Natural killer cell (primary cell): ENCODE data around the gene ULK4. TPM values are rescaled to one million over a fixed set of nuclear protein-coding genes. Genes with fewer than 3 reads are reported as not detected.

Experiments
- ATAC-seq, 3 donors: fragments of 150-1000 bp in 2 of 3; fragments of 200-7000 bp in 1 of 3; cut with Tn5 transposase; 1 replicate in 1 of 3; 2 replicates in 2 of 3; pipeline ENCODE4 v1.10.0; 2021; ENCODE audit warnings: mild to moderate bottlenecking in 2 of 3, moderate library complexity in 2 of 3
- DNase-seq, 2 donors: peaks; one replicate each; pipeline versions ENCODE4 v3.0.0 to v3.0.0-alpha.2; 2013 to 2021; ENCODE audit warnings: mixed read lengths in 1 of 2
- H3K27ac ChIP-seq: one replicate; pipeline ENCODE4 v1.5.1; 2013; ENCODE audit warnings: mild to moderate bottlenecking, low read length
- H3K27me3 ChIP-seq: one replicate; pipeline ENCODE4 v1.6.1; 2013; ENCODE audit warnings: low read length; ENCODE audit not compliant: control insufficient read depth, insufficient read depth
- H3K36me3 ChIP-seq: one replicate; pipeline ENCODE4 v1.6.1; 2013; ENCODE audit warnings: low read length; ENCODE audit not compliant: control insufficient read depth, insufficient read depth
- H3K4me1 ChIP-seq: one replicate; pipeline ENCODE4 v1.6.1; 2013; ENCODE audit warnings: low read length; ENCODE audit not compliant: control insufficient read depth, insufficient read depth
- H3K4me3 ChIP-seq: one replicate; pipeline ENCODE4 v1.5.1; 2013; ENCODE audit warnings: low read length
- H3K9me3 ChIP-seq: one replicate; pipeline ENCODE4 v1.6.1; 2013; ENCODE audit warnings: low read length; ENCODE audit not compliant: control insufficient read depth, insufficient read depth
- H3K27ac Mint-ChIP-seq, 2 donors: one replicate each; pipeline ENCODE4 v1.8.0; 2022; ENCODE audit warnings: mild to moderate bottlenecking in 2 of 2, mixed read lengths in 2 of 2, moderate library complexity in 1 of 2
- H3K27me3 Mint-ChIP-seq, 2 donors: one replicate each; pipeline ENCODE4 v1.8.0; 2022; ENCODE audit warnings: low read depth in 2 of 2, mixed read lengths in 2 of 2
- H3K36me3 Mint-ChIP-seq: one replicate; pipeline ENCODE4 v1.8.0; 2022; ENCODE audit warnings: mixed read lengths
- H3K4me1 Mint-ChIP-seq, 2 donors: one replicate each; pipeline ENCODE4 v1.8.0; 2022; ENCODE audit warnings: mixed read lengths in 2 of 2
- H3K4me3 Mint-ChIP-seq: one replicate; pipeline ENCODE4 v1.8.0; 2022; ENCODE audit warnings: mild to moderate bottlenecking, moderate library complexity, mixed read lengths
- H3K9me3 Mint-ChIP-seq, 2 donors: one replicate each; pipeline ENCODE4 v1.8.0; 2022; ENCODE audit warnings: mixed read lengths in 2 of 2
- CTCF ChIP-seq: fragments of 200-600 bp; IDR thresholded peaks from one replicate; pipeline ENCODE4 v1.8.0; 2022; ENCODE audit warnings: antibody characterized with exemption
- WGBS: methylation state at CpG from one replicate; pipeline ENCODE4 v1.1.7; 2013; ENCODE audit warnings: missing lambda C conversion rate; ENCODE audit not compliant: insufficient coverage; 5-methylcytosine and 5-hydroxymethylcytosine counted together
- intact Hi-C: fragments of 100-400 bp; cut with micrococcal nuclease; formaldehyde crosslinking; loops from one replicate; pipeline ENCODE4 v1.14.2; 2022
- total RNA-seq, 4 donors: library from RNA; stranded (reverse); fragments of 120-200 nt in 1 of 4; gene quantifications; one replicate each; pipeline versions ENCODE4 v1.2.3 to v1.2.4, GENCODE V29; 2013 to 2022

The ULK4 gene
- total RNA-seq, 3 donors from 2014 or later (not counting 1 experiment from before 2014, with no cell fraction given), result 19.2 to 25.7 (median 21.2) TPM

GRCh38 chr3:41328926-41329325 is 633.0 kb downstream of the ULK4 start:
- no peaks in the 10 kb centered on the region for H3K27me3 ChIP-seq
- H3K4me3 Mint-ChIP-seq, result no peak overlapping the region
- DNase-seq, result no peak
- WGBS, result 64% methylated on average over 2 of the region's 2 CpGs
- peaks cover 0 to 7% of the 10 kb centered on the region in 2 donors for H3K4me1 Mint-ChIP-seq
- no peaks in the 10 kb centered on the region for H3K36me3 Mint-ChIP-seq
- no peaks in the 10 kb centered on the region for H3K9me3 ChIP-seq
- peaks cover 0 to 1% of the 10 kb centered on the region in 2 donors for H3K27me3 Mint-ChIP-seq
- intact Hi-C loops, result no loop called here
- no peak overlapping the region for H3K27ac Mint-ChIP-seq
- no peaks in the 10 kb centered on the region for H3K36me3 ChIP-seq
- no peak for ATAC-seq
- no peak overlapping the region for H3K27ac ChIP-seq
- no peak overlapping the region for H3K4me3 ChIP-seq
- no peaks in the 10 kb centered on the region for H3K9me3 Mint-ChIP-seq
- no peaks in the 10 kb centered on the region for H3K4me1 ChIP-seq
- TF ChIP-seq CTCF, result no peak

- no peak for TF ChIP-seq CTCF
- Histone ChIP-seq H3K27ac (no peak overlapping the region), H3K27me3 (no peaks in the 10 kb centered on the region), H3K36me3 (no peaks in the 10 kb centered on the region), H3K4me1 (no peaks in the 10 kb centered on the region), H3K9me3 (no peaks in the 10 kb centered on the region), H3K4me3 (no peak overlapping the region)
- no peak for DNase-seq
- H3K36me3 Mint-ChIP-seq, result no peaks in the 10 kb centered on the region
- peaks cover 0 to 7% of the 10 kb centered on the region in 2 donors for H3K4me1 Mint-ChIP-seq
- ATAC-seq, result no peak
- intact Hi-C loops, result no loop called here
- no peak overlapping the region for H3K4me3 Mint-ChIP-seq
- H3K9me3 Mint-ChIP-seq, result no peaks in the 10 kb centered on the region
- 92% methylated on average over 4 of the region's 6 CpGs for WGBS
- no peak overlapping the region for H3K27ac Mint-ChIP-seq
- no peaks in the 10 kb centered on the region for H3K27me3 Mint-ChIP-seq
Measured at GRCh38 chr3:41327718-41328117, 634.2 kb downstream of the ULK4 start.

GRCh38 chr3:41324156-41324475 is 637.8 kb downstream of the ULK4 start:
- no peak overlapping the region for H3K4me3 ChIP-seq
- no peaks in the 10 kb centered on the region for H3K27me3 Mint-ChIP-seq
- DNase-seq (no peak), ATAC-seq (no peak)
- peaks cover 0 to 7% of the 10 kb centered on the region in 2 donors for H3K4me1 Mint-ChIP-seq
- no peaks in the 10 kb centered on the region for H3K9me3 Mint-ChIP-seq
- H3K4me1 ChIP-seq, result no peaks in the 10 kb centered on the region
- intact Hi-C loops, result no loop called here
- TF ChIP-seq CTCF, result no peak
- no peaks in the 10 kb centered on the region for H3K9me3 ChIP-seq
- H3K27ac Mint-ChIP-seq, result no peak overlapping the region
- H3K27ac ChIP-seq, result no peak overlapping the region
- no peak overlapping the region for H3K4me3 Mint-ChIP-seq
- H3K27me3 ChIP-seq, result no peaks in the 10 kb centered on the region
- H3K36me3 Mint-ChIP-seq, result no peaks in the 10 kb centered on the region
- no peaks in the 10 kb centered on the region for H3K36me3 ChIP-seq

- no peak for DNase-seq
Measured at GRCh38 chr3:41323467-41324155, 638.3 kb downstream of the ULK4 start.

More at GRCh38 chr3:41323467-41324155, 638.3 kb downstream of the ULK4 start:
- no peak for TF ChIP-seq CTCF
- intact Hi-C loops, result no loop called here
- Mint-ChIP-seq H3K4me1 (peaks cover 0 to 7% of the 10 kb centered on the region in 2 donors), H3K9me3 (no peaks in the 10 kb centered on the region), H3K27ac (no peak overlapping the region), H3K4me3 (no peak overlapping the region), H3K27me3 (no peaks in the 10 kb centered on the region), H3K36me3 (no peaks in the 10 kb centered on the region)
- WGBS, result 61% methylated on average over 3 of the region's 3 CpGs
- Histone ChIP-seq H3K36me3 (no peaks in the 10 kb centered on the region), H3K27me3 (no peaks in the 10 kb centered on the region), H3K27ac (no peak overlapping the region), H3K4me3 (no peak overlapping the region), H3K9me3 (no peaks in the 10 kb centered on the region), H3K4me1 (no peaks in the 10 kb centered on the region)
- ATAC-seq, result no peak
